NK-92 treated with Interleukin-12 subunit alpha and Interleukin-12 subunit beta, amount 100 ng/mL, for 24 hours (cell line): ENCODE results near the gene AZU1.

ENCODE experiments used
- DNase-seq: peaks from one replicate; lab custom pipeline; 2025; lab: John Stamatoyannopoulos, UW

Gene AZU1

GRCh38 chr19:855566-856120 is 28.0 kb downstream of the AZU1 start:
- no peak for DNase-seq

- no peak for DNase-seq
Observed at GRCh38 chr19:858284-858683, 30.6 kb downstream of the AZU1 start.

- no peak for DNase-seq
Observed at GRCh38 chr19:858868-859843, 31.5 kb downstream of the AZU1 start, which contains the start of gene CFD. CFD (plus strand) TSS chr19:859664; CDS start chr19:859690, 26 bp downstream.

GRCh38 chr19:861141-861755 is 33.6 kb downstream of the AZU1 start:
- no peak for DNase-seq

- DNase-seq = no peak
Observed at GRCh38 chr19:861756-862580, 34.3 kb downstream of the AZU1 start.

GRCh38 chr19:862581-863314 is 35.1 kb downstream of the AZU1 start:
- DNase-seq = no peak

- no peak for DNase-seq
Observed at GRCh38 chr19:863315-863620, 35.6 kb downstream of the AZU1 start.

- no peak for DNase-seq
Observed at GRCh38 chr19:866769-867300, 39.2 kb downstream of the AZU1 start.

GRCh38 chr19:867301-867793 is 39.7 kb downstream of the AZU1 start:
- DNase-seq = no peak

- no peak for DNase-seq
Observed at GRCh38 chr19:867855-868457, 40.3 kb downstream of the AZU1 start.

GRCh38 chr19:868458-869244 is 41.0 kb downstream of the AZU1 start:
- no peak for DNase-seq

- DNase-seq = no peak
Observed at GRCh38 chr19:869245-870177, 41.9 kb downstream of the AZU1 start.

GRCh38 chr19:870314-870713 is 42.7 kb downstream of the AZU1 start:
- DNase-seq = no peak

- DNase-seq = no peak
Observed at GRCh38 chr19:870963-871401, 43.3 kb downstream of the AZU1 start.

GRCh38 chr19:871446-872265 is 44.0 kb downstream of the AZU1 start:
- no peak for DNase-seq

- no peak for DNase-seq
Observed at GRCh38 chr19:872266-872951, 44.8 kb downstream of the AZU1 start.

GRCh38 chr19:873084-873483 is 45.4 kb downstream of the AZU1 start:
- DNase-seq = peak; percentile 34
